ENCODE results near the gene TIGAR. TPM values are rescaled to one million over a fixed set of nuclear protein-coding genes. Genes with fewer than 3 reads are reported as not detected.

TIGAR gene
- total RNA-seq, 1 donor from 2014 or later, result 21.0 TPM

- TF ChIP-seq CTCF (IDR thresholded peaks at IDR 0.05; ENCODE audit: unreplicated experiment), result peak; percentile 40
- DNase-seq (ENCODE audit: low spot score in 2 of 2, unreplicated experiment in 2 of 2), result no peak
- peaks cover 5% of the 10 kb centered on the region for H3K36me3 Mint-ChIP-seq
- H3K4me1 Mint-ChIP-seq, result no peaks in the 10 kb centered on the region
- H3K4me3 Mint-ChIP-seq, result no peak overlapping the region
- H3K27ac Mint-ChIP-seq, result no peak overlapping the region
- H3K9me3 Mint-ChIP-seq, result peaks cover 18% of the 10 kb centered on the region
- H3K27me3 Mint-ChIP-seq (ENCODE audit: low read depth), result no peaks in the 10 kb centered on the region
Measured at GRCh38 chr12:4356041-4356327, 35.0 kb downstream of the TIGAR start.

GRCh38 chr12:4366090-4366489, 45.1 kb downstream of the TIGAR start:
- Mint-ChIP-seq H3K9me3 (no peaks in the 10 kb centered on the region), H3K4me3 (no peak overlapping the region), H3K27me3 (ENCODE audit: low read depth) (peaks cover 59% of the 10 kb centered on the region), H3K36me3 (no peaks in the 10 kb centered on the region), H3K27ac (no peak overlapping the region), H3K4me1 (no peaks in the 10 kb centered on the region)
- DNase-seq (ENCODE audit: low spot score in 2 of 2, unreplicated experiment in 2 of 2), result no peak
- TF ChIP-seq CTCF (IDR thresholded peaks at IDR 0.05; ENCODE audit: unreplicated experiment), result peak; percentile 38

GRCh38 chr12:4369548-4369947, 48.5 kb downstream of the TIGAR start:
- DNase-seq (ENCODE audit: low spot score in 2 of 2, unreplicated experiment in 2 of 2), result no peak
- H3K36me3 Mint-ChIP-seq, result no peaks in the 10 kb centered on the region
- no peaks in the 10 kb centered on the region for H3K4me1 Mint-ChIP-seq
- TF ChIP-seq CTCF (IDR thresholded peaks at IDR 0.05; ENCODE audit: unreplicated experiment), result no peak
- H3K4me3 Mint-ChIP-seq, result no peak overlapping the region
- no peak overlapping the region for H3K27ac Mint-ChIP-seq
- no peaks in the 10 kb centered on the region for H3K9me3 Mint-ChIP-seq
- peaks cover 56% of the 10 kb centered on the region for H3K27me3 Mint-ChIP-seq (ENCODE audit: low read depth)

DNA sequence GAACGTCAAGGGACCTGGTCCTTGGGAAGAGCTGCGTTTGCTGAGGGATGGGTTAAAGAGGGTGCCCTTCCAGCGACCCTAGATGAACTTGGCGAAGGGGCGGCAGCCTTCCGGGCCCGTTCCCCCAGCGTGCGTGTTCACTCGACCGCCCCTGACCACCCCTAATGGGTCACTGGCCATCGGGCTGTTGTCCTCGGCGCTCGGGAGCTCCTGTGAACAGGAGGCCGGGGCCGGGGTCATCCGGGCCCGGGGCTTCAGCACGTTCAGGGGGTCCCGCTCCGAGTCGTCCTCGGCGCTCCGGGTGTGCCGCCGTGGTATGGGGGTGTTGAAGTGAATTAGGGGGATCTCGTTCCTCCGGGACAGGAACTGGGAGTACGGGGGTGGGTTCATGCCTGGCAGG, 49.3 kb downstream of the TIGAR start:
- H3K4me3 Mint-ChIP-seq, result no peak overlapping the region
- peaks cover 55% of the 10 kb centered on the region for H3K27me3 Mint-ChIP-seq (ENCODE audit: low read depth)
- no peak overlapping the region for H3K27ac Mint-ChIP-seq
- no peaks in the 10 kb centered on the region for H3K4me1 Mint-ChIP-seq
- no peak for TF ChIP-seq CTCF (IDR thresholded peaks at IDR 0.05; ENCODE audit: unreplicated experiment)
- DNase-seq (ENCODE audit: low spot score in 2 of 2, unreplicated experiment in 2 of 2), result no peak
- no peaks in the 10 kb centered on the region for H3K36me3 Mint-ChIP-seq
- H3K9me3 Mint-ChIP-seq, result no peaks in the 10 kb centered on the region

DNA sequence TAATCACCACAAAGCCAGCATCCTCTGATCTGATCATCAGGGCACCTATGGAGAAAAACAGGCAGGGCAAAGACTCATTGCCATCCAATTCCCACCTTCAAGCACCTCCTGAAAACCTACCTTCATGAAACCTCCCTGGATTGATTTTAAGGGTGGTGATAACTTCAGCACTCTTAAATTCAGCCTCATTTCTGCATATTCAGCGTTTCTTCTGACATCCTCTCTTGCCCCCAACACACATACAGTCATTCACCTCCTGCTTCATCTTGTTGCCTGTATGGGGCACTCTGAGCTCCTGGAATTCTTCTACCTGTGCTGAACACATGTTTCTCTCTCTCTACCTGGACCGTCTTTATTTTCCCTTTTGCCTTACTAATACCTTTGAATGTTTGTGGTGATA, 51.6 kb downstream of the TIGAR start:
- Mint-ChIP-seq H3K36me3 (no peaks in the 10 kb centered on the region), H3K4me1 (no peaks in the 10 kb centered on the region), H3K9me3 (no peaks in the 10 kb centered on the region), H3K27ac (no peak overlapping the region), H3K4me3 (no peak overlapping the region), H3K27me3 (ENCODE audit: low read depth) (peaks cover 44% of the 10 kb centered on the region)
- DNase-seq (ENCODE audit: low spot score in 2 of 2, unreplicated experiment in 2 of 2), result no peak
- no peak for TF ChIP-seq CTCF (IDR thresholded peaks at IDR 0.05; ENCODE audit: unreplicated experiment)

DNA sequence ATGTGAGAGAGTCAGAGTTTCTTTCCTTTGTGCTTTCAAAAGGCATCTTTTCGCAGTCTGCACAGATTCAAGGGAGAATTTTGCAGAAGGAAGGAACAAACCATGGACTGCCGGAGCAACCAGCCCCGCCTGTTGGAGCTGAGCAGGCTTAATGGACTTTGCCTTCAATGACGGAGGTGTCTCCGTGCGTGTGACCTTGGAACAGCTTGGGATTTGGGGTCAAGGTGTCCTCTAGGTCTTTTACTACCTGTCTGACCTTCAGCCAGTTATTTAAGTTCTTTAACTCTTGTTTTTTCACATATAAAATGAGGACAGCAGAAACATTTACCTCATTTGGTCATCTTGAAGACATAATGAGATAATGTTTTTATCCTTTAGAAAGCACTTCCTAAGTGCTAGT, 54.4 kb downstream of the TIGAR start:
- H3K27ac Mint-ChIP-seq, result no peak overlapping the region
- no peaks in the 10 kb centered on the region for H3K9me3 Mint-ChIP-seq

More for the DNA sequence above, 54.4 kb downstream of the TIGAR start:
- no peak for DNase-seq (ENCODE audit: low spot score in 2 of 2, unreplicated experiment in 2 of 2)
- no peaks in the 10 kb centered on the region for H3K36me3 Mint-ChIP-seq
- peaks cover 35% of the 10 kb centered on the region for H3K27me3 Mint-ChIP-seq (ENCODE audit: low read depth)
- no peak overlapping the region for H3K4me3 Mint-ChIP-seq
- no peak for TF ChIP-seq CTCF (IDR thresholded peaks at IDR 0.05; ENCODE audit: unreplicated experiment)
- H3K4me1 Mint-ChIP-seq, result peaks cover 2% of the 10 kb centered on the region

Measured in mesothelial cell of epicardium (in vitro differentiated cells).